Fibroblast of skin of right biceps (primary cell): ENCODE measurements around the gene MRPL10.
A peak's percentile ranks its signal among the peaks of the same experiment; 100 is the strongest.

ENCODE experiments used
- DNase-seq: peaks from one replicate; pipeline ENCODE4 v3.0.0-alpha.2; 2013

The MRPL10 gene

GRCh38 chr17:47831003-47831933 lies at the start of gene MRPL10, which contains the start of gene LRRC46:
Gene MRPL10, minus strand, starts transcription at chr17:47831541. Its CDS starts 30 bp downstream, at chr17:47831511.
Gene LRRC46, plus strand, starts transcription at chr17:47831670. Its CDS starts 320 bp downstream, at chr17:47831990.
- peak; percentile 92 for DNase-seq

GRCh38 chr17:47879776-47880454 lies 48.6 kb upstream of the MRPL10 start:
- no peak for DNase-seq

- peak; percentile 82 for DNase-seq
These were observed 47.8 kb upstream of the MRPL10 start for GRCh38 chr17:47879028-47879585.

- no peak for DNase-seq
These were observed 47.1 kb upstream of the MRPL10 start for GRCh38 chr17:47878203-47879027.

GRCh38 chr17:47877368-47878034 lies 46.2 kb upstream of the MRPL10 start:
- DNase-seq: peak; percentile 60

GRCh38 chr17:47875011-47875985 lies 44.0 kb upstream of the MRPL10 start:
- DNase-seq: no peak

GRCh38 chr17:47873200-47874090 lies 42.1 kb upstream of the MRPL10 start:
- no peak for DNase-seq

GRCh38 chr17:47872651-47873161 lies 41.4 kb upstream of the MRPL10 start:
- DNase-seq: no peak

- DNase-seq: no peak
These were observed 40.8 kb upstream of the MRPL10 start for GRCh38 chr17:47872019-47872650.

GRCh38 chr17:47871048-47871447 lies 39.7 kb upstream of the MRPL10 start:
- no peak for DNase-seq

- no peak for DNase-seq
These were observed 38.7 kb upstream of the MRPL10 start for GRCh38 chr17:47870056-47870455.

- DNase-seq: no peak
These were observed 37.8 kb upstream of the MRPL10 start for GRCh38 chr17:47869114-47869513.

- DNase-seq: no peak
These were observed 36.6 kb upstream of the MRPL10 start for GRCh38 chr17:47867813-47868533.

GRCh38 chr17:47866941-47867340 lies 35.6 kb upstream of the MRPL10 start:
- DNase-seq: no peak

GRCh38 chr17:47864791-47865216 lies 33.5 kb upstream of the MRPL10 start:
- no peak for DNase-seq

GRCh38 chr17:47862621-47863440 lies 31.5 kb upstream of the MRPL10 start:
- peak; percentile 90 for DNase-seq

GRCh38 chr17:47860386-47860785 lies 29.0 kb upstream of the MRPL10 start:
- no peak for DNase-seq
